Hair follicle dermal papilla cell (primary cell): Measurements from ENCODE around the gene ZNF486. TPM values are rescaled to one million over a fixed set of nuclear protein-coding genes. Genes with fewer than 3 reads are reported as not detected.

ENCODE experiments used
- small RNA-seq: library from RNA; depleted of rRNA; stranded (forward); fragments of <200 nt; gene quantifications from one replicate; pipeline ENCODE3, GENCODE V24; 2012
- total RNA-seq: library from RNA; depleted of rRNA; stranded (reverse); fragments of >200 nt; gene quantifications from 2 replicates; pipeline ENCODE4 v1.2.3, GENCODE V29; 2012

Gene ZNF486
- 5.8 and 6.7 TPM in 2 replicates for total RNA-seq

DNA sequence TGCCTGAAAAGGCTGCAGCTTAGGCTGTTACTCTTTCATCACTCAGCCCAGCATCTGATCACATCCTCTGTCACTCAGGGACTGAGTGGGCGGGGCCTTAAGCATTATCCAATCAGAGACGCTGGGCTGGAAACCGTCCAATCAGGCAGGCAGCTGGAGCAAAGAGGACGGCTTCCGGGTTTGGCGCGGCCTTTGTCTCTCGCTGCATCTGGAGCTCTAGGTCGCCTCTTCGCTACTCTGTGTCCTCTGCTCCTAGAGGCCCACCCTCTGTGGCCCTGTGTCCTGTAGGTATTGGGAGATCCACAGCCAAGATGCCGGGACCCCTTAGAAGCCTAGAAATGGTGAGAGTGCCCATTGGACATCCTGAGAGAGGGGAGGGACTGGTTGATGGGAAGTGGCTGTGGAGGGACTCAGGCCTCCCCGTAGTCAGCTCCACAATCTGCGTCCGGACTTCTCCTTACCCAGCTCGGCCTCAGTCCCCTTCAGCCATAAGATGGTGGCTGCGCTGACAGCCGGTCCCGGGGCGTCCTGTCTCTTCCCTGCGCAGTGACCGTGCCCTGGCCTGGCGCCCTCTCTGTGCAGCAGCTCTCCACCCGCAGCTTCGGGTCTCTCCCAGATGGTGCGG lies at the start of gene ZNF486:
Gene ZNF486, plus strand, starts transcription at position 195 of the 625 bp plus-strand sequence. Its CDS starts 117 bp downstream, at position 312.

Small RNA genes within 50 kb of the gene (small RNA-seq; reads per million reads assigned to genes)
- not detected for gene AC011447.4

Other genes starting within 250 kb of the ZNF486 start
- 1.8 and 2.8 TPM in 2 replicates for gene ZNF682, start 127.7 kb upstream of the ZNF486 start, total RNA-seq
- gene ZNF90, start 89.2 kb upstream of the ZNF486 start, total RNA-seq, result 1.1 and 1.3 TPM in 2 replicates